Fibroblast of pulmonary artery (primary cell): Measurements from ENCODE around the gene TENM3.

Experiments
- DNase-seq: peaks from one replicate; pipeline ENCODE4 v3.0.0-alpha.2; 2010; ENCODE audit warnings: low read depth
- H3K4me3 ChIP-seq: replicated peaks from 2 replicates; pipeline ENCODE4 v1.5.1; 2011; ENCODE audit warnings: low read depth, mild to moderate bottlenecking, control low read depth, low read length, moderate library complexity
- TF ChIP-seq, protein P1 (sequence below): IDR thresholded peaks from 2 replicates; pipeline ENCODE4 v1.5.1; 2011; ENCODE audit warnings: mild to moderate bottlenecking, control low read depth, low read length, inconsistent platforms; ENCODE audit errors: missing control alignments

Gene TENM3

DNA sequence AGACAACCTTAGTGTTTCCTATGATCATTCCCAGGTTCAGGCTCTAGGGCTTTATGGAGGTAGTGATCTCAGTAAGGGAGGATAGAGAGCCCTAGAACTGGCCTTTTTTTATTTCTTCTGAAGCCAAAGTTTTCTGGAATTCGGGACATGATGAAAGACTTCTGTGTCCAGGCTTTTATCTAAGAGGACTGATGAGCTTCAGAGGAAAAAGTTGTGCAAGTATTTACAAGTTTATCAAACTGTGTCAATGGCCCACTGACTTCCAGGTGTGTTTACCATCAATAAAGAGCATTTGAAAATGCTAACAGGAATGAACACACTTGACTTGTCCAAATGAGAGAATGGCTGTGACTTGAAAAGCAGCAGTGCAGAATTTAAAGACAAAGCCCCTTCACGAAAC, 419.3 kb downstream of the TENM3 start:
- TF ChIP-seq, protein P1, sequence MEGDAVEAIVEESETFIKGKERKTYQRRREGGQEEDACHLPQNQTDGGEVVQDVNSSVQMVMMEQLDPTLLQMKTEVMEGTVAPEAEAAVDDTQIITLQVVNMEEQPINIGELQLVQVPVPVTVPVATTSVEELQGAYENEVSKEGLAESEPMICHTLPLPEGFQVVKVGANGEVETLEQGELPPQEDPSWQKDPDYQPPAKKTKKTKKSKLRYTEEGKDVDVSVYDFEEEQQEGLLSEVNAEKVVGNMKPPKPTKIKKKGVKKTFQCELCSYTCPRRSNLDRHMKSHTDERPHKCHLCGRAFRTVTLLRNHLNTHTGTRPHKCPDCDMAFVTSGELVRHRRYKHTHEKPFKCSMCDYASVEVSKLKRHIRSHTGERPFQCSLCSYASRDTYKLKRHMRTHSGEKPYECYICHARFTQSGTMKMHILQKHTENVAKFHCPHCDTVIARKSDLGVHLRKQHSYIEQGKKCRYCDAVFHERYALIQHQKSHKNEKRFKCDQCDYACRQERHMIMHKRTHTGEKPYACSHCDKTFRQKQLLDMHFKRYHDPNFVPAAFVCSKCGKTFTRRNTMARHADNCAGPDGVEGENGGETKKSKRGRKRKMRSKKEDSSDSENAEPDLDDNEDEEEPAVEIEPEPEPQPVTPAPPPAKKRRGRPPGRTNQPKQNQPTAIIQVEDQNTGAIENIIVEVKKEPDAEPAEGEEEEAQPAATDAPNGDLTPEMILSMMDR, result no peak
- no peak overlapping the region for H3K4me3 ChIP-seq
- no peak for DNase-seq

DNA sequence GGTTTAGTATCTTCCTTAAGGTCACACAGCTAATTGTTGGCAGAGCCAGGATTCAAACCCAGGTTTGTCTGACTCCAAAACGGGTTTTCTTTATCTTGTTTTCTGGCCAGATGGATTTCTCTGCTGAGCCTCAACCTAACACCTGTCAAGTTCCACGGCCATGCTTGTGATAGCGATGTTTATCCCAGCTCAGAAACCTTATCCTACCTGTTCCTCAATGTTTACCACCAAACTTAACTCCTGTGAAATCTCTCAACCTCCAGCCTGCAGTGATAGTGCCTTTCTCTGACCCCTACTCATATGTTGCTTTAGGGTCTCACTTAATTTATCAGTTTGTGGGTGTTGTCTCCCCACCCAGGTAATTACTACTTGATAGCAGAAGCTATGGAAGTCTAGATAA, 428.0 kb downstream of the TENM3 start:
- TF ChIP-seq, protein P1, result no peak
- no peak overlapping the region for H3K4me3 ChIP-seq
- DNase-seq, result no peak

DNA sequence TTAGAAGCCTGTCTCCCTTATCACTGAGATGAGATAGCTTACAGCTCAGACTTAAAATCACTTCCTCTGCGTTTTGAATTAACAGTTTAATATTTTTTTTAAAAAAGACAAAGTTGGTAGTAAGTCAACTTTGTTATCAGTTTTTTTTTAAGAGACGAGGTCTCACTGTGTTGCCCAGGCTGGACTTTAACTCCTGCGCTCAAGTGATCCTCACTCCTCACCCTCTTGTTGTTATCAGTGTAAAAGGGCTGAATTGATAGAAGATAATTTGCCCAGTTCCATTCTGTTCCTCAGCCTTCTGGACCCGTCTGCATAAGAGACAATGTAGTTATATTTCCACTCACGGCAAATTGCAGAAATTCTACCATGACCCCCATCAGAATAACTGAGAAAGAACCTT, 428.5 kb downstream of the TENM3 start:
- H3K4me3 ChIP-seq, result no peak overlapping the region
- TF ChIP-seq, protein P1, result no peak
- no peak for DNase-seq

DNA sequence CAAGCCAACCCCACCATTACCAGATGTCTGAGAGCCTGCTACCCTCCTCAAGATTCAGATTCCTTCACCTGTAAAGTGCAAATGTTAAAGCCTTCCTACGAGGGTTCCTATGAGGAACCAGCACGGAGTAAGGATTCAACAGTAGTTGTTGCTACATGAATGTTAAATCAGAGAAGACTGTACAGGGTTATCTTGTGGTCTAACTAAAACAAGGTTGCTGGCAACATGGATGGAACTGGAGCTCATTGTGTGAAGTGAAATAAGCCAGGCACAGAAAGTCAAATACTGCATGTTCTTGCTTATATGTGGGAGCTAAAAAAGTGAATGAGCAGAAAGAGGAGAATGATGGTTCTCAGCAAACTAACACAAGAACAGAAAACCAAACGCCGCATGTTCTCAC, 435.4 kb downstream of the TENM3 start:
- no peak for DNase-seq
- no peak overlapping the region for H3K4me3 ChIP-seq
- TF ChIP-seq, protein P1, result no peak

DNA sequence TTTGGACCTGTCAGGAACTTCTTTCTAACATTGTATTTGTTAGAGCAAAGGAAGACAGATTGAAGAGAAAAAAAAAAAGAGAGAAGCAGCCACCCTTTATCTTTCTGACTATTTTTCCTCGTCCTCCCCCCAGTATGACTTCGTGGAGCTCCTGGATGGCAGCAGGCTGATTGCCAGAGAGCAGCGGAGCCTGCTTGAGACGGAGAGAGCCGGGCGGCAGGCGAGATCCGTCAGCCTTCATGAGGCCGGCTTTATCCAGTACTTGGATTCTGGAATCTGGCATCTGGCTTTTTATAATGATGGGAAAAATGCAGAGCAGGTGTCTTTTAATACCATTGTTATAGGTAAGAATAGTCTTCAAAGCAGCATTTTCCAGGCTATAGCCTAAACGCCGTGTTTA, 436.3 kb downstream of the TENM3 start:
- no peak overlapping the region for H3K4me3 ChIP-seq
- TF ChIP-seq, protein P1, result no peak
- DNase-seq, result no peak

DNA sequence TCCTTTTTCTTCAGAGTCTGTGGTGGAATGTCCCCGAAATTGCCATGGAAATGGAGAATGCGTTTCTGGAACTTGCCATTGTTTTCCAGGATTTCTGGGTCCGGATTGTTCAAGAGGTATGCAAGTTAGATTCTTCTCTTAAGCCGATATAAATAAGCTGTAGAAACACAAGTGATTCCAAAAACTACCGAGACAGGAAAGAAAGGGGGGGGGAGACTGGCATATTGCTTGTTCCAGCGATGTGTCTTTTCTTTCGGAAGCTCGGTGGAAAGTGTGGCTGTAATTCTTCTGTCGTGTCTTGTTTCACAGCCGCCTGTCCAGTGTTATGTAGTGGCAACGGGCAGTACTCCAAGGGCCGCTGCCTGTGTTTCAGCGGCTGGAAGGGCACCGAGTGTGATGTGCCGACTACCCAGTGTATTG, 437.0 kb downstream of the TENM3 start:
- TF ChIP-seq, protein P1, result no peak
- no peak for DNase-seq
- no peak overlapping the region for H3K4me3 ChIP-seq

DNA sequence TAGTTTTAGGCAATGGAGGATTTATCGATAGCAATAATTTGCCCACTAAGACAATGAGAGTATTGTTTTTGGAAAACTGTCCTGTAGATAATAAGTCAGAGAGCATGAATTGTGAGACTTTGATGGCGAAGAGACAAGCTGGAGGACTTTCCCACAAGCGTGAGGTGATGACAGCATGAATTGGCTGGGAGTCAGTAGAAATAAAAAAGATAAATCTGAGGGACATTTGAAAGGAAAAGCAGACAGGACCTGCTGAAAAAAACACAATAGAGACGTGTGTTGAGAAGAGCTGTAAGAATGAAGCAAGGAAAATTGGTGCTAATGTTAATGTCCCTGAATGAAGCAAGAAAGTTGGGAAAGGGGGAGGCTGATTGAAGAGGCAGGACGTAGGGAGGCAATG, 440.5 kb downstream of the TENM3 start:
- no peak overlapping the region for H3K4me3 ChIP-seq
- peak; percentile 54 for DNase-seq
- TF ChIP-seq, protein P1, result no peak
